Measurements from ENCODE around the gene TRMU.
"Not testable (repeated sequence)": the region's sequence is repeated elsewhere in the genome, so short reads cannot be mapped to it uniquely, and the experiment has no call there.

The TRMU gene

DNA sequence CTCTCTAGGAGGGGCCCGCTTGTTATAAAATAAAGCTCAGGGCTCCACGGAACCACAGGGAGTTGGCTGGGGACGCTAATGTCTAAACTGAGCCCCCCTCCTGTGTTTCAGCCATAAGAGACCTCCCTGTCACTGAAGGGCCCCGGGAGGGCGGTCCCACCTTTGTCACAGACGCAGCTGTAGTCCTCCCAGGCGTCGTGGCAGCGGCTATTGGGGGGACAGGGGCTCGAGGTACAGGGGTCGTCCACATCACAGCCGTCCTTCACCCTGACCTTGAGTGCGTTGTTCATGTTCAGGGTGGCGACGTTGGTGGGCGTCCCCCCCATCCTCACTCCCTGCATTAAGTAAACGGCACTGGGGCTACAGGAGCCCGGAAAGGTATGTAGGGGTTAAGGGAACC is 62.0 kb downstream of the TRMU start:
- H3K4me3 ChIP-seq (ENCODE audit: control insufficient read depth, low read depth, low read length), result no peak overlapping the region
- TF ChIP-seq, protein P1, sequence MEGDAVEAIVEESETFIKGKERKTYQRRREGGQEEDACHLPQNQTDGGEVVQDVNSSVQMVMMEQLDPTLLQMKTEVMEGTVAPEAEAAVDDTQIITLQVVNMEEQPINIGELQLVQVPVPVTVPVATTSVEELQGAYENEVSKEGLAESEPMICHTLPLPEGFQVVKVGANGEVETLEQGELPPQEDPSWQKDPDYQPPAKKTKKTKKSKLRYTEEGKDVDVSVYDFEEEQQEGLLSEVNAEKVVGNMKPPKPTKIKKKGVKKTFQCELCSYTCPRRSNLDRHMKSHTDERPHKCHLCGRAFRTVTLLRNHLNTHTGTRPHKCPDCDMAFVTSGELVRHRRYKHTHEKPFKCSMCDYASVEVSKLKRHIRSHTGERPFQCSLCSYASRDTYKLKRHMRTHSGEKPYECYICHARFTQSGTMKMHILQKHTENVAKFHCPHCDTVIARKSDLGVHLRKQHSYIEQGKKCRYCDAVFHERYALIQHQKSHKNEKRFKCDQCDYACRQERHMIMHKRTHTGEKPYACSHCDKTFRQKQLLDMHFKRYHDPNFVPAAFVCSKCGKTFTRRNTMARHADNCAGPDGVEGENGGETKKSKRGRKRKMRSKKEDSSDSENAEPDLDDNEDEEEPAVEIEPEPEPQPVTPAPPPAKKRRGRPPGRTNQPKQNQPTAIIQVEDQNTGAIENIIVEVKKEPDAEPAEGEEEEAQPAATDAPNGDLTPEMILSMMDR (IDR thresholded peaks at IDR 0.05; ENCODE audit: control insufficient read depth, insufficient read depth, low read depth, low read length, missing control alignments), result no peak
- no peak for DNase-seq (ENCODE audit: low read depth)

DNA sequence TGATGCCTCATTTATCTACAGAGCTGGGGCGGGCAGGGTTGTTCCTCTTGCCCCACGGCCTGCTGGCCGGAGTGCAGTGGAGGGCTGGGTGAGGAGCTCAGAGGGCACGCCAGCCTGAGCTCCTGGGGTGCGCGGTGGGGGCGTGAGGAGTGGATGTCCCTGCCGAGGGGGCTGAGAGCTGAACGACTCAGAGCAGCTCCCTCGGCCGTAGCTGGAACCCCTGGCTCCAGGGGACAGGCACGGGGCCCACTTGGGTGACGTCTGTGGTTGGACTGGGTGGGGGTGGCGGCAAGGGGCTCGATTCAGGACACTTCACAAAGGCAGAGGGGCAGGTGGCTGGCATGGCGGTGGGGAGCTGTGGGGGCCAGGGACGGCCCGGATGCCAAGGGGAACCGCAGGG is 62.4 kb downstream of the TRMU start:
- H3K4me3 ChIP-seq (ENCODE audit: control insufficient read depth, low read depth, low read length), result no peak overlapping the region
- no peak for DNase-seq (ENCODE audit: low read depth)
- TF ChIP-seq, protein P1 (IDR thresholded peaks at IDR 0.05; ENCODE audit: control insufficient read depth, insufficient read depth, low read depth, low read length, missing control alignments), result no peak

DNA sequence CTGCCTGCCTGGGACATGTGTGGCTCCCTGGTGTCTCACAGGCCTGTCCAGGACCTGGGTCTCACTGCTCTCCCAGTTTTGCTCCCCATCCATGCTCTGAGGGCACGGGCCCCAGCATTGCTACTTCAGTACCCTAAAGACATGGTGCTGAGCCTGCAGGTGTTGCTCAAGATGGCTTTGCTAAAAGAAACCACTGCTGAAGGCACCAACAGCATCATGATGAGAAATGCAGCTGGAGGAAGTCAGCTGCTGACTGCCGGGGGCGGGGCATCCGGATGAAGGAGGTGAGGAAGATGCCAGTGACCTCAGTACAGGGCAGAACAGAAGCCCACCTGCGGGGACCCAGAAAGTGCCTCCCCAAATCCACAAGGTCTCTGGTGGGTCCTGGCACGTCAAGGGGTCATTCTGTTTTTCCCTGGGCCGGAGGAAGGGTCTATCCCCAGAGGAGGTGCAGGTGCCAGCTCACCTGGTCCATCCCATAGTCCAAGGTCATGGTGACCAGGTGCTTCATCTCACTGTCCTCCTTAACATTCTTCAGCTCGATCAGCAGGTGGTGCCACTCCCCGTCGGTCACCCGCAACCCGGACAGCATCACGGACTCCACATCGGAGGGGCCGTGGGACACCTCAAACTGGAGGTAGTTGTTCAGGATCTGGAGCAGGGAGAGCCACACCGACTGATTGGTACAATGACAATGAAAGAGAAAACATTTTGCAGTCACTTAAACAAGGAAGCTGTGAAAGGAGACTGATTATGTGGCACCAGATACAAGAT is 63.9 kb downstream of the TRMU start:
- no peak for DNase-seq (ENCODE audit: low read depth)
- TF ChIP-seq, protein P1 (IDR thresholded peaks at IDR 0.05; ENCODE audit: control insufficient read depth, insufficient read depth, low read depth, low read length, missing control alignments), result no peak

DNA sequence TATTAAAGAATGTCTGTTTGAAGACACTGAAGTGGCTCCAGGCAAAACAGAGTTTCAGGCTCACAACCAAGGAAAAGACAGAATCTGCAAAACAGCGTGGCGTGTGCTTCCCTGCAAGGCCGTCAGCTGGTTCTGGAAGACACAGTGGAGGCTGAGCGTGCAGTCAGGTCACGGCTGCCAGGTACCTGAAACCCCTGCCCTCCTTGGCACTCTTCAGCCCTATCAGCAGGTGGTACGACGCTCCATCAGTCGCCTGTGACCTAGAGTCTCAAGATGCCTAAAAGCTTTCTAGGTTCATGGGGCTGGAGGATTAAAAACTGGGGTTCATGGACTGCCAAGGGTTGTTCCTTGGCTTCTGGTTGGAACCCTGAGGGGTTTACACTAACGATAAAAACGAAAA is 65.9 kb downstream of the TRMU start:
- H3K4me3 ChIP-seq (ENCODE audit: control insufficient read depth, low read depth, low read length), result no peak overlapping the region
- TF ChIP-seq, protein P1 (IDR thresholded peaks at IDR 0.05; ENCODE audit: control insufficient read depth, insufficient read depth, low read depth, low read length, missing control alignments), result no peak
- no peak for DNase-seq (ENCODE audit: low read depth)

More for the DNA sequence above, 63.9 kb downstream of the TRMU start:
- H3K4me3 ChIP-seq (ENCODE audit: control insufficient read depth, low read depth, low read length), result no peak overlapping the region

DNA sequence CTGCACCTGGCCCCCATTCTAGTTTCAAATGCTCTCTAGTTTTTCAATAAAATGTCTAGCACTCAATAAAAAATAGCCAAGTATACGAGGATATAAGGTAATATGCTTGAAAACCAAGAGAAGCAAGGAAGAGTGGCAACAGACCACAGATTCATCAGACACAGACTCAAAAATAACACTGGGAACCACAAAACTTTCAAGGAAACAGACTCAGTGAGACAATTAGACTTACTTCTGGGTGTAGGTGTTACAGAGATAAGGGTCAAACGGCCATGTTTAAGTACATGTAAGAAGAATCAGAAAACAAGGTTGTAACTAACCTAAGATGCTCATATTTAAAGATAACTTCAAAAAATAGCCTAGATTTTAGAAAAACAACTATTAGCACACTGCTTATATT is 67.0 kb downstream of the TRMU start:
- H3K4me3 ChIP-seq (ENCODE audit: control insufficient read depth, low read depth, low read length), result no peak overlapping the region
- no peak for DNase-seq (ENCODE audit: low read depth)
- TF ChIP-seq, protein P1 (IDR thresholded peaks at IDR 0.05; ENCODE audit: control insufficient read depth, insufficient read depth, low read depth, low read length, missing control alignments), result no peak

DNA sequence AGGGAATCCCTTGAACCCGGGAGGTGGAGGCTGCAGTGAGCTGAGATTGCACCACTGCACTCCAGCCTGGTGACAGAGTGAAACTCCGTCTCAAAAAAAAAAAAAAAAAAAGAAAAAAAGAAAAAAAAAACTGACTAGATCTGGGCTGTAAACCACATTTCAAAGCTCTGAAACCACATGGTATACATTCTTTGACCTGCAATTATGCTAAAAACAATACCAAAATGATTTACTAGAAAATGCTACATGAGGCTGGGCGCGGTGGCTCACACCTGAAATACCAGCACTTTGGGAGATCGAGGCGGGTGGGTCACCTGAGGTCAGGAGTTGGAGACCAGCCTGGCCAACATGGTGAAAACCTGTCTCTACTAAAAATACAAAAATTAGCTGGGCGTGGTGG is 68.4 kb downstream of the TRMU start:
- H3K4me3 ChIP-seq (ENCODE audit: control insufficient read depth, low read depth, low read length); DNase-seq (ENCODE audit: low read depth): not testable (repeated sequence)

DNA sequence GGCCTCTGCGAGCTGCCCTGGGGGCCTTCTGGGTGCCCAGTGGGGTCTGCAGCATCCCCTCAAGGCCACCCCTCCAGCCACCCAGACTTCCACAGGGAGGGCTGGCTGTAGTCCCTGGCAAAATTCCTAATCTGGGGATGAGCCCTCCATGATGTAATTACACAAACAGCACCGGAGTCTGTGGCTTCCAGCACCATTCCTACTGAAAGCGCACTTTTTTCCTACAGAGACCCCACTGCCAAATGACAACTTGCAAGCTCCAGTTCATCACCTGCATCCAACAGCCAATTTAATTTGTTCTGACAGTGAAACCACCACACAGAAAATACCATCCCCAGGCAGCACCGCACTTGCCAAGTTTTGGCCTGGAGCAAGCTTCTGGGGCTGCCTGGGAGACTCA is 70.4 kb downstream of the TRMU start:
- TF ChIP-seq, protein P1 (IDR thresholded peaks at IDR 0.05; ENCODE audit: control insufficient read depth, insufficient read depth, low read depth, low read length, missing control alignments), result no peak
- DNase-seq (ENCODE audit: low read depth), result no peak
- no peak overlapping the region for H3K4me3 ChIP-seq (ENCODE audit: control insufficient read depth, low read depth, low read length)
